ENCODE measurements around the gene LEAP2.

GRCh38 chr5:132854301-132854700 is 19.2 kb upstream of the LEAP2 start:
- TF ChIP-seq CTCF (IDR thresholded peaks at IDR 0.05): no peak
- TF ChIP-seq POLR2A (IDR thresholded peaks at IDR 0.05): no peak
